HFFc6 (cell line): ENCODE results near the gene AFAP1L1. TPM values are rescaled to one million over a fixed set of nuclear protein-coding genes. Genes with fewer than 3 reads are reported as not detected.

Source experiments
- DNase-seq: peaks from one replicate; pipeline ENCODE4 v3.0.0-alpha.2; 2018
- H3K27ac Mint-ChIP-seq: 2 replicates; pipeline ENCODE4 v1.8.0; 2020; ENCODE audit warnings: mild to moderate bottlenecking, mixed read lengths
- H3K27me3 Mint-ChIP-seq: 2 replicates; pipeline ENCODE4 v1.8.0; 2021; ENCODE audit warnings: mild to moderate bottlenecking, moderate library complexity, mixed read lengths; ENCODE audit not compliant: insufficient read depth
- H3K36me3 Mint-ChIP-seq: 2 replicates; pipeline ENCODE4 v1.8.0; 2021; ENCODE audit warnings: low read depth, mixed read lengths
- H3K4me1 Mint-ChIP-seq: 2 replicates; pipeline ENCODE4 v1.8.0; 2020; ENCODE audit warnings: low read depth, mixed read lengths
- H3K4me3 Mint-ChIP-seq: 2 replicates; pipeline ENCODE4 v1.8.0; 2020; ENCODE audit warnings: mild to moderate bottlenecking, moderate library complexity, mixed read lengths
- H3K9me3 Mint-ChIP-seq: 2 replicates; pipeline ENCODE4 v1.8.0; 2020; ENCODE audit warnings: mild to moderate bottlenecking, mixed read lengths
- CTCF ChIP-seq: fragments of 200-600 bp; sonication (generic); IDR thresholded peaks from 2 replicates; pipeline ENCODE4 v1.5.0; 2021; ENCODE audit warnings: antibody characterized with exemption, mild to moderate bottlenecking
- total RNA-seq, 6 experiments: library from RNA; stranded (reverse); fragmentation: NEBNext Ultra II Directional; extraction: Animal tissue kit (Norgen Biotek cat#: 25700); gene quantifications; 2 replicates in 1 of 6; 3 replicates in 5 of 6; pipeline ENCODE4 v1.2.3, GENCODE V29; 2021

The AFAP1L1 gene
- total RNA-seq, 6 experiments from 2014 or later, result 3.2 to 7.5 (median 5.4) TPM

- no peak overlapping the region for H3K4me3 Mint-ChIP-seq
- TF ChIP-seq CTCF, result no peak
- peaks cover 40% of the 10 kb centered on the region for H3K4me1 Mint-ChIP-seq
- DNase-seq, result no peak
- H3K27ac Mint-ChIP-seq, result peak overlapping the region; percentile 67
- no peaks in the 10 kb centered on the region for H3K36me3 Mint-ChIP-seq
- H3K9me3 Mint-ChIP-seq, result no peaks in the 10 kb centered on the region
- no peaks in the 10 kb centered on the region for H3K27me3 Mint-ChIP-seq
Observed at GRCh38 chr5:149323210-149323609, 51.6 kb downstream of the AFAP1L1 start.

DNA sequence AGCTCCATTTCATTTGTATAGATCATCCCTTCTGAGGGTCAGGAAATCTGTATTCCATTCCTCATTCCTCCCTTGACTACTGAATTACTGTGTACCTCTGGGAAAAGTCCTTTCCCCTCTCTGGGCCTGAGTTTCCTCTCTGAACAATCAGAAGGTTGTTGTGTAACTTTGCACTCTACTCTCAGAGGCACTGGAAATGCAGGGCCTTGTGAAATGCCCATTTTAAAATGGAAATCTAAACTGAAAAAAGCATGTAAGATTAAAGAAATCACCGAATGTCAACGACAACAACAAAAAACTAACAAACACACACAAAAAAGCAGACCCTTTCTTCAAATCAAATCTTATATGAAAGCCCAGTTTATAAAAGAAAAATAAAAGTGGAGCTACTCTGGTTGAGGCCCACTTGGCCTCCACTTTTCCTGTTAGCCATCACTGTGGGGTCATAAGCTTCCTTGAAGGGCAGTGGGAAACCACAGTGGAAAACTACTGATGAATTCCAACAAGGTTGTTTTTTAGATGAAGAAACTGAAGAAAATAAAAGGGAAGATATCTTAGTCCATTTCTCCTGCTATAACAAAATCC lies 52.1 kb downstream of the AFAP1L1 start:
- peaks cover 40% of the 10 kb centered on the region for H3K4me1 Mint-ChIP-seq
- H3K27ac Mint-ChIP-seq, result peak overlapping the region; percentile 67
- no peak overlapping the region for H3K4me3 Mint-ChIP-seq
- no peak for DNase-seq
- TF ChIP-seq CTCF, result no peak
- no peaks in the 10 kb centered on the region for H3K9me3 Mint-ChIP-seq
- H3K36me3 Mint-ChIP-seq, result no peaks in the 10 kb centered on the region
- H3K27me3 Mint-ChIP-seq, result no peaks in the 10 kb centered on the region

DNA sequence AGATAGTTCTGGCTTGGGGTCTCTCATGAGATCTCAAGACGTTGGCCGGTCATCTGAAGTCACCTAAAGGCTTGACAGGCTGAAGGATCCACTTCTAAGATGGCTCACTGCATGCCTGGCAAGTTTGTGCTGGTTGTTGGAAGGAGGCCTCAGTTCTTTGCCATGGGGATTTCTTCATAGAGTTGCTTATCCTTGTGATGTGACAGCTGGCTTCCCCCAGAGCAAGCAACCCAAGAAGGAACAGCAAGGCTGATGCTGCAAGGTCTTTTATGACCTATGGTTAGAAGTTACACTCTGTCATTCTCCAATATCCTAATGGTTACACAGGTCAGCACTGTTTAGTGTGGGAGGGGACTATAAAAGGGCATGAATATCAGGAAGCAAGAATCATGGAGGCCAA lies 53.0 kb downstream of the AFAP1L1 start:
- no peak for TF ChIP-seq CTCF
- DNase-seq, result no peak
- Mint-ChIP-seq H3K4me1 (peaks cover 40% of the 10 kb centered on the region), H3K9me3 (no peaks in the 10 kb centered on the region), H3K36me3 (no peaks in the 10 kb centered on the region), H3K4me3 (no peak overlapping the region), H3K27ac (peak overlapping the region; percentile 53), H3K27me3 (no peaks in the 10 kb centered on the region)

DNA sequence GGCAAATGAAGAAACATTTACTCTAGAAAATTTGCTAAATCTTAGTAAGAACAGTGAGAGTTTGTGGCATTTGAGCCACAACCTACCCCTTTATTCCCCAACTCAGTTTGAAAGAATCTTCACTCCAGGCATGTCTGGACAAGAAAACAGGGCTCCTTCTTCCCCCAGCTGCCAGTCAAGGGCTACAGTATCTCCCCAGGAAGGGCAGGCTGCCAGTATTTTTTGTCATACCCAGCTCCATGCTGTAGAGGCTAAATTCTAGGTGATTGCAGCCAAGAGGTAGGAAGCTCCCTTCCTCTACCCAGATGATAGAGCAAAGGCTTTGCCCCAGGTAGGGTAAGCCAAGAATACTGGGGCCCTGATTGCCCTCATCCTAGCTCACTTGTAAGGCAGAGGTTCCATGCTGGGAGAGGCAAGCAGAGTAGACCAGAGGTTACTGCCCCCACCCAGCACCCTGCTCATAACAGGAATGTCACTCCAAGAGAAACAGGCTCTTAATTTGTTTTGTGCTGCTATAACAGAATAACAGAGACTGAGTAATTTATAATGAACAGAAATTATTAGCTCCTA lies 53.6 kb downstream of the AFAP1L1 start:
- H3K27me3 Mint-ChIP-seq, result no peaks in the 10 kb centered on the region
- no peaks in the 10 kb centered on the region for H3K9me3 Mint-ChIP-seq
- peak overlapping the region; percentile 53; the same call in 1 of the 2 replicates for H3K27ac Mint-ChIP-seq

DNA sequence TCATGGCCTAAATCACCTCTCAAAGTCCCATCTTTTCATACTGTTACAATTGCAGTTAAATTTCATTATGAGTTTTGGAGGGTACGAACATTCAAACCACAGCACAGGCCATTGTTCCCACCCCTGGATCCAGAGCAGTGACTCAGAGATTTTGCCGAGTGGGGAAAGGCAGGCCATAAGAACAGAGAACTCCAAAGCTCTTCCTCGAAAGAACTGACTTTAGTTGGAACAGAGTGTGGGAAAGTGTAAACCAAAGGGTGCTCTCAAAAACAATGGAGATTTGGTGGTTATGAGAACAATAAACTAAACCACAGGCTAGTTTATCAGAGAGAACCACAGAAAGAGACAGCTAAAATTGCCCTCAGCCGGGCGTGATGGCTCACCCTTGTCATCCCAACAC lies 54.2 kb downstream of the AFAP1L1 start:
- TF ChIP-seq CTCF, result no peak
- H3K4me1 Mint-ChIP-seq, result peaks cover 28% of the 10 kb centered on the region
- H3K27me3 Mint-ChIP-seq, result no peaks in the 10 kb centered on the region
- H3K27ac Mint-ChIP-seq, result no peak overlapping the region
- no peak for DNase-seq
- no peak overlapping the region for H3K4me3 Mint-ChIP-seq
- H3K36me3 Mint-ChIP-seq, result no peaks in the 10 kb centered on the region
- H3K9me3 Mint-ChIP-seq, result no peaks in the 10 kb centered on the region

More for the DNA sequence above, 53.6 kb downstream of the AFAP1L1 start:
- Mint-ChIP-seq H3K4me1 (peaks cover 34% of the 10 kb centered on the region), H3K36me3 (no peaks in the 10 kb centered on the region), H3K4me3 (no peak overlapping the region)
- TF ChIP-seq CTCF, result no peak
- no peak for DNase-seq
